Measurements from ENCODE around the gene PDCD2L. TPM values are rescaled to one million over a fixed set of nuclear protein-coding genes. Genes with fewer than 3 reads are reported as not detected.

The PDCD2L gene
- total and polyA plus RNA-seq, 2 of the 8 experiments (the other 6 are each of a cell fraction or from before 2014, with no cell fraction given): 51.5 to 78.1 TPM

DNA sequence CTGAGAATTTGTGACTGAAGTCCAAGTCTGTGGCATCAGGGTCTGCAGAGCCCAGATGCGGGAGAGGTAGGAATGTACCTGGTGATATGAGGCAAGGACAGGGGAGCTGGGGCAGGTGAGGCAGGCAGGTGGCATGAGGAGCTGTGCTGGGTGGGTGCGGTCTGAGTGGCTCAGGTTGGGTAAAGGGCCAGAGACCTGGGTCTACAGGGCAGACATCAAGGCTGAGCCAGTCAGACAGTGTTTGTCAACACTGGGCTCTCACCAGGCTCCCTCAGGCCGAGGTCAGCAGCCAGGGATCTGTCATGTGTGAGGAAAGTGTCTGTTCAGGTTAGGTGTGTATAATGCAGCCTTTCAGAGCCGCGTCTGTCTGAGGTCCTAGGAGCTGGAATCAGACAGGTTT is 20.6 kb upstream of the PDCD2L start:
- Histone ChIP-seq H3K27ac (ENCODE audit: low read depth, low read length) (no peak overlapping the region), H3K4me2 (ENCODE audit: insufficient read depth in 1 of 2, low read depth in 2 of 2, low read length in 2 of 2) (no peak overlapping the region), H2BK5ac (ENCODE audit: low read depth, low read length) (no peak overlapping the region), H3K56ac (replicated peaks; ENCODE audit: insufficient read length, low read depth, low read length) (no peak overlapping the region), H4K5ac (ENCODE audit: insufficient read length, low read depth, low read length) (no peak overlapping the region), H2BK15ac (ENCODE audit: low read length) (no peak overlapping the region), H3K36me3 (ENCODE audit: control insufficient read depth in 2 of 4, insufficient read depth in 4 of 4, low read length in 3 of 4) (peaks cover 51 to 82% (median 77%) of the 10 kb centered on the region in 4 experiments), H3K4ac (replicated peaks; ENCODE audit: insufficient read length, low read depth, low read length) (no peak overlapping the region), H3K9me3 (ENCODE audit: insufficient read depth in 2 of 2, low read depth in 1 of 2, low read length in 1 of 2) (no peaks in the 10 kb centered on the region), H3K4me1 (replicated peaks in 1 of 4; ENCODE audit: control insufficient read depth in 3 of 4, insufficient read depth in 4 of 4, low read length in 3 of 4) (no peaks in the 10 kb centered on the region), H3K79me1 (ENCODE audit: low read depth, low read length) (peaks cover 2% of the 10 kb centered on the region; the same call in 1 of the 2 replicates), H3K4me3 (ENCODE audit: extremely low read depth in 1 of 4, insufficient read depth in 2 of 4, low read depth in 3 of 4, low read length in 4 of 4) (no peak overlapping the region), H3K27me3 (replicated peaks in 1 of 4; ENCODE audit: control insufficient read depth in 3 of 4, extremely low read depth in 1 of 4, insufficient read depth in 3 of 4, low read length in 3 of 4) (no peaks in the 10 kb centered on the region), H3K23ac (ENCODE audit: insufficient read length) (no peak overlapping the region), H2BK120ac (replicated peaks; ENCODE audit: low read depth, low read length) (no peak overlapping the region), H4K8ac (ENCODE audit: extremely low read depth, insufficient read depth, low read length) (no peak overlapping the region), H3K14ac (ENCODE audit: insufficient read length) (no peak overlapping the region), H2AK5ac (ENCODE audit: low read depth, low read length) (no peak overlapping the region), H2BK12ac (ENCODE audit: low read depth, low read length) (no peak overlapping the region), H4K20me1 (replicated peaks in 1 of 2; ENCODE audit: control insufficient read depth in 1 of 2, insufficient read depth in 2 of 2, low read length in 2 of 2) (peaks cover 1 to 40% of the 10 kb centered on the region in 2 experiments), H2AFZ (ENCODE audit: low read length) (no peak overlapping the region), H3K9ac (replicated peaks in 1 of 4; ENCODE audit: extremely low read depth in 1 of 4, low read depth in 3 of 4, low read length in 3 of 4) (no peak overlapping the region), H3K18ac (ENCODE audit: extremely low read depth, low read length) (no peak overlapping the region), H3K23me2 (ENCODE audit: low read depth, low read length) (no peaks in the 10 kb centered on the region), H2BK20ac (ENCODE audit: low read length) (no peak overlapping the region), H3K79me2 (ENCODE audit: control insufficient read depth in 1 of 2, insufficient read depth in 2 of 2, low read length in 2 of 2) (no peaks in the 10 kb centered on the region; a peak in 1 of 4 replicates), H4K91ac (replicated peaks; ENCODE audit: insufficient read length, low read length) (no peak overlapping the region)
- FAIRE-seq (no peak), DNase-seq (ENCODE audit: low read depth in 1 of 2, low spot score in 2 of 2) (no peak)
- TF ChIP-seq POU5F1 (IDR thresholded peaks at IDR 0.05; ENCODE audit: low read depth, low read length) (no peak), JUN (IDR thresholded peaks at IDR 0.05; ENCODE audit: low read depth, low read length) (no peak), HDAC2 (IDR thresholded peaks at IDR 0.05; ENCODE audit: borderline replicate concordance in 1 of 2, low read depth in 2 of 2, low read length in 2 of 2) (no peak)
- CTCF ChIA-PET (ENCODE audit: partially characterized antibody): interaction anchor here (1.3 kb wide), 1 partner anchor 18 kb away, joined by 5 read pairs; no protein-coding TSS in a partner anchor
- 92% methylated on average over 5 of the region's 5 CpGs; no CpG with 5 or more reads in 1 of the 2 experiments for WGBS, 2 experiments (ENCODE audit: extremely low coverage in 1 of 2, insufficient coverage in 1 of 2, insufficient read length in 1 of 2, insufficient replicate concordance in 2 of 2, low coverage in 1 of 2, low lambda C conversion rate in 2 of 2, missing lambda C conversion rate in 1 of 2)
- POLR2A ChIA-PET (ENCODE audit: partially characterized antibody): interaction anchor here (2.0 to 3.0 kb wide), 5 partner anchors 10 to 44 kb away, joined by 5 to 12 read pairs (median 6); partner anchors contain the start of genes GPI and UBA2
